ENCODE results near the gene GPR37L1. TPM values are rescaled to one million over a fixed set of nuclear protein-coding genes. Genes with fewer than 3 reads are reported as not detected.

Gene GPR37L1
- total RNA-seq, 1 experiment from 2014 or later, result 0.12 TPM

- no peaks in the 10 kb centered on the region for H3K9me3 Mint-ChIP-seq (ENCODE audit: low read depth, unreplicated experiment)
- CTCF ChIA-PET, result no interaction called here
- peaks cover 50% of the 10 kb centered on the region for H3K27me3 Mint-ChIP-seq (ENCODE audit: unreplicated experiment)
- H3K36me3 Mint-ChIP-seq (ENCODE audit: insufficient read depth, unreplicated experiment), result no peaks in the 10 kb centered on the region
- no peak overlapping the region for H3K4me3 Mint-ChIP-seq (ENCODE audit: low read depth, unreplicated experiment)
- no peak for DNase-seq
- intact Hi-C loops (cut with micrococcal nuclease; ENCODE audit: unreplicated experiment), result no loop called here
- H3K27ac Mint-ChIP-seq (ENCODE audit: unreplicated experiment), result no peak overlapping the region
- no peaks in the 10 kb centered on the region for H3K4me1 Mint-ChIP-seq (ENCODE audit: low read depth, unreplicated experiment)
- BruUV-seq (replicated peaks), result no TSS peak
- TF ChIP-seq CTCF (IDR thresholded peaks at IDR 0.05; ENCODE audit: unreplicated experiment), result no peak
Measured at GRCh38 chr1:202168861-202169260, 46.1 kb downstream of the GPR37L1 start.

- BruUV-seq (replicated peaks), result no TSS peak
- H3K4me1 Mint-ChIP-seq (ENCODE audit: low read depth, unreplicated experiment), result no peaks in the 10 kb centered on the region
- H3K4me3 Mint-ChIP-seq (ENCODE audit: low read depth, unreplicated experiment), result no peak overlapping the region
- no peaks in the 10 kb centered on the region for H3K9me3 Mint-ChIP-seq (ENCODE audit: low read depth, unreplicated experiment)
- TF ChIP-seq CTCF (IDR thresholded peaks at IDR 0.05; ENCODE audit: unreplicated experiment), result no peak
- H3K27ac Mint-ChIP-seq (ENCODE audit: unreplicated experiment), result no peak overlapping the region
- intact Hi-C loops (cut with micrococcal nuclease; ENCODE audit: unreplicated experiment), result no loop called here
- H3K36me3 Mint-ChIP-seq (ENCODE audit: insufficient read depth, unreplicated experiment), result no peaks in the 10 kb centered on the region
- CTCF ChIA-PET, result no interaction called here
- DNase-seq, result no peak
- H3K27me3 Mint-ChIP-seq (ENCODE audit: unreplicated experiment), result peaks cover 42% of the 10 kb centered on the region
Measured at GRCh38 chr1:202170726-202171125, 48.0 kb downstream of the GPR37L1 start.

GRCh38 chr1:202171292-202172014 lies 48.7 kb downstream of the GPR37L1 start:
- no peak for TF ChIP-seq CTCF (IDR thresholded peaks at IDR 0.05; ENCODE audit: unreplicated experiment)
- peaks cover 42% of the 10 kb centered on the region for H3K27me3 Mint-ChIP-seq (ENCODE audit: unreplicated experiment)
- H3K36me3 Mint-ChIP-seq (ENCODE audit: insufficient read depth, unreplicated experiment), result no peaks in the 10 kb centered on the region
- no TSS peak for BruUV-seq (replicated peaks)
- H3K9me3 Mint-ChIP-seq (ENCODE audit: low read depth, unreplicated experiment), result no peaks in the 10 kb centered on the region
- no peak for DNase-seq
- H3K27ac Mint-ChIP-seq (ENCODE audit: unreplicated experiment), result no peak overlapping the region
- H3K4me1 Mint-ChIP-seq (ENCODE audit: low read depth, unreplicated experiment), result no peaks in the 10 kb centered on the region
- CTCF ChIA-PET, result no interaction called here
- intact Hi-C loops (cut with micrococcal nuclease; ENCODE audit: unreplicated experiment), result no loop called here
- H3K4me3 Mint-ChIP-seq (ENCODE audit: low read depth, unreplicated experiment), result no peak overlapping the region

GRCh38 chr1:202172015-202172355 lies 49.3 kb downstream of the GPR37L1 start:
- no peak for DNase-seq
- Mint-ChIP-seq H3K27ac (ENCODE audit: unreplicated experiment) (no peak overlapping the region), H3K4me1 (ENCODE audit: low read depth, unreplicated experiment) (no peaks in the 10 kb centered on the region), H3K4me3 (ENCODE audit: low read depth, unreplicated experiment) (no peak overlapping the region), H3K9me3 (ENCODE audit: low read depth, unreplicated experiment) (no peaks in the 10 kb centered on the region), H3K27me3 (ENCODE audit: unreplicated experiment) (peaks cover 41% of the 10 kb centered on the region), H3K36me3 (ENCODE audit: insufficient read depth, unreplicated experiment) (no peaks in the 10 kb centered on the region)
- intact Hi-C loops (cut with micrococcal nuclease; ENCODE audit: unreplicated experiment), result no loop called here
- CTCF ChIA-PET, result no interaction called here
- no TSS peak for BruUV-seq (replicated peaks)
- no peak for TF ChIP-seq CTCF (IDR thresholded peaks at IDR 0.05; ENCODE audit: unreplicated experiment)
